Jurkat, Clone E6-1 (cell line): ENCODE results near the gene FHOD3.

Source experiments
- DNase-seq: peaks from one replicate; pipeline ENCODE4 v3.0.0-alpha.2; 2011; ENCODE audit warnings: low read depth, low spot score
- H3K4me3 ChIP-seq: 2 replicates; pipeline ENCODE4 v1.5.1; 2011; ENCODE audit warnings: mild to moderate bottlenecking, low read length, control low read depth, moderate library complexity

Gene FHOD3

DNA sequence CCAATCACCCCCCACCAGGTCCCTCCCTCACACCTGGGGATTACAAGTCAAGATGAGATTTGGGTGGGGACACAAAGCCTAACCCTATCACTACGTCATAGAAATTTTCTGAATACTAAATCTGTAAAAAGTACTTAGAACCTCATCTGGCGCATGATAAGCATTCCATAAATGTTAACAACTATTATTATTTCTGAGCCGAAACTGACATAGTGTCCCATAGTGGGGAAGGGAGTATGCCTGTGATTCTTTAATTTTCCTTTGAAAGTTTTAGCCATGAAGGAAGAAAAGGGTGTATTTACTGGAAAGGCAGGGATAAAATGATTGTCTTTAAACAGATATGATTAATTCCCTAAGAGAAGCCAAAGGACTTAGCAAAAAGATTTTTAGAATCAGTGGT, 71.4 kb downstream of the FHOD3 start:
- H3K4me3 ChIP-seq, result no peak overlapping the region
- no peak for DNase-seq

DNA sequence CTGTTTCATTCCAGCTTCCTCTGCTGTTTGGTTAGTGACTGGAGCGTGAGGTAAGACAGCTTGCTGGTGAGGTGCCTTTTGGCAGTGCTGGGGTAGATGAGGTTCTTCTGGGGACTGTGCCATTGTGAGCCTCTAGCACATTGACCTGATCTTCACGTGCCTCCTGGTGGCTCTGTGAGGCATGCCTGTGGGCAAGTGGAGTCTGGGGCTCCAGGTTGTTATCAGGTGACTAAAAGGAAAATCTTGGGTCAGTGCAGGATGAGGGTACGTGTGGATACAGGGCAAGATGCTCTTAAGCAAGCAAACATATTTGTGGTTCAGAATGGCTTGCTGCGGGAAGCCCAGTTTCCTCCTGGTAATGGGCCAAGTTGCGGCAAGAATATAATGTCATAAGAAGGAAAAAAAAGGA, 75.4 kb downstream of the FHOD3 start:
- H3K4me3 ChIP-seq, result no peak overlapping the region
- peak; percentile 4 for DNase-seq

GRCh38 chr18:36374262-36374661, 76.7 kb downstream of the FHOD3 start:
- no peak for DNase-seq
- no peak overlapping the region for H3K4me3 ChIP-seq

DNA sequence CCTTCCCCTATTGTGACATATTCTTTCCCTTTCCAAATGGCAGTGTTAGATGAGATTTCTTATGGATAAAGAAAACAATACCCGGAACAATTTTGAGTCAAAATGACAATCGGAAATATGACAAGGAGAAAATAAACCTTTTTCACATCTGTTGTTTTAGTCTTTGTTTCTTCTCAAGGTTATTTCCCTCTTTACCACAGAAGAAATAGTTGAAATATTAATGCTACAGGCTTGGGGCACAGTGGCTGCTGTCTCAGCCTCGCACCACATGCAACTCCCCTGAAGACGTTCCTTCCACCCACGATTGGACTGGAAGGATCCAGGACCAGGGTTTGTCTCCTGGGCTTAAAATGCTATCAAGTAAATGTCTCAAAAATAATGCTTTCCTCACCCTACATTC, 77.6 kb downstream of the FHOD3 start:
- no peak overlapping the region for H3K4me3 ChIP-seq
- no peak for DNase-seq

GRCh38 chr18:36376361-36376760, 78.8 kb downstream of the FHOD3 start:
- DNase-seq, result no peak

GRCh38 chr18:36377626-36378025, 80.1 kb downstream of the FHOD3 start:
- no peak overlapping the region for H3K4me3 ChIP-seq
- DNase-seq, result no peak

More at GRCh38 chr18:36376361-36376760, 78.8 kb downstream of the FHOD3 start:
- H3K4me3 ChIP-seq, result no peak overlapping the region

DNA sequence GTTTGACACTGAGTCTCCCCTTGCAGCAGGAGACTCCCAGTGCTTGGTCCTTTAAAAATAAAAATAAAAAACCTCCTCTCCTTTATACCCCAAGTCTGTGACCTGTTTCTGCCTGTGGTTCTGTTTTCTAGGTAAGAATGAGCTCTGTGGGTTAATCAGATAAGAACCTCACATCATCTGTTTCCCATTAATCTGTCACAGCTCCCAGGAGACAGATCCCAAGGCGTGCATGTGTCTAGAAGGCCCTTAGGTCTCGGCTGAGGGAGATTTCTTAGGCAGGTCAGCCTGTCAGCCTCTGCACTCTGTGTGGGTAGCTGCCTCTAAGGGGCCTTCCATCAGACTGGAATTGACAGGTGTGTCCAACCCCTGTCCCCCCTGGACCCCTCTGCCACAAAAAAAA, 80.7 kb downstream of the FHOD3 start:
- H3K4me3 ChIP-seq, result no peak overlapping the region
- DNase-seq, result no peak

DNA sequence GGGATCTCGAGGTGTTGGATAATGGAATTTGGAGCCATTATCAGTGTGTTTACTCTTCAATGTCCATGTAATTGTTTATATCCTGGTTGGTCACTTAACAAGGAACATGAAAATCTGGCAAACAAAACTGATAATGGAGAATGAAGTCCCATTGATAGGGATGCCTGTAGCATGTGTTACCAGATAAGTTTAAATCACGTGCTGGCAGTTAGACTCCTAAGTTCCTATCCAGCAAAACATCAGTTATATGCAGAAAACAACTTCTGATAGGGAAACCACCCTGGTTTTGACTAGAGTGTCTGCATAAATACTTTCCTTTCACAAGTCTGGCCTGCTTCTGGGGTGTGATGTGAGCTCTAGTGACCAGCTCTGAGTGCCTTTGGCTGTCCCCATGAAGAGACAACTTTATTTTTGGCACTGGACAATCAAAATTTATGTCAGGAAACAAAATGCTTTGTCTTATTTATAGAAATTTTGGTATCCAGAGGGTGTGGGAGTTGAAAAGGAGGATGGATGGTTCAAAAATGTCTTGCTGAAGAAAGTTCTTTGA, 82.0 kb downstream of the FHOD3 start:
- DNase-seq, result no peak
- H3K4me3 ChIP-seq, result no peak overlapping the region

DNA sequence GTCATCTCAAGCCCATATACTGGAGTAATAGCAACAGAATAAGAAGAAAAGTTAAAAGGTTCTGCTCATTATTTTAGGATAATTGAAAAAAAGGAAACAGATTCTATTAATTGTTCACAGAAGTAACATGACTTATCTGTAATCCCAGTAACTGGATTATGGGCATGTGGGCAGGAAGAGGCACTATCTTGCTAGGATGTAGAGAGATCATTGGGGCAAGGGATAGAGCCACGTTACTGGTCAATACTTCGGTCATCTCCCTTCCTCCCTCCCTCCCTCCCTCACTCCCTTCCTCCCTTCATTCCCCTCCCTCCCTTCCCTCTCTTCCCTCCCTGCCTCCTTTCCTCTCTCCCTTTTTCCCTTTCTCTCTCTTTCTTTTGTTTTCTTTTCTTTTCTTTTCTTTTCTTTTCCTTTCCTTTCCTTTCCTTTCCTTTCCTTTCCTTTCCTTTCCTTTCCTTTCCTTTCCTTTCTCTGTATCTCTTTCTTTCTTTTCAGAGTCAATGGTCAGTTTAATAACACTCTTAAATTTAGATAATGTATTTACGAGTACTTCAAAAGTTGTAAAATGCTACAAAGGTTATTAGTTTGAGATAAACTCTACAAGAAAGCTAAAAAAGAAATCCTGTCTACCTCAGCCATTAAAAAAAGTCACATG, 82.8 kb downstream of the FHOD3 start:
- no peak for DNase-seq
- no peak overlapping the region for H3K4me3 ChIP-seq

DNA sequence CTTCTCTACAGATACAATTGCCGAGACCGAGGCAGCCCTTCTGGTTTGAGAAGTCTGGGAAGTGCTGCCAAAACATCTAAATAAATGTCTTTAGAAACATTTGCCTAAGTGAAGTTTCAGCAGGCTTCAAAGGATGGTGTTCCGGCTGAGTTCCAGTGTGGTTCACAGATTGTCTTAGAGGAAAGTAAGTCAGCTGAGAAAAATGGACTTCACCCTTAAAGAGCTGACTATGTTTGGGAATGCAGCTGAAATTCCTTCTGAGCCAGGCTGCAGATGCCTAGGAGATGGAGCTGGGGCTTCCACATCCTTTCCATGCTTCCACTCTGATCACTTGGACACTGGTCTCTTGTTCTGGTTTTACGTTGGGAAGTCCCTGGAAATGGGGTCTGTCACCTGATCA, 83.6 kb downstream of the FHOD3 start:
- no peak for DNase-seq
- H3K4me3 ChIP-seq, result no peak overlapping the region

GRCh38 chr18:36382854-36383253, 85.3 kb downstream of the FHOD3 start:
- no peak for DNase-seq

GRCh38 chr18:36386150-36386920, 88.8 kb downstream of the FHOD3 start:
- DNase-seq, result no peak
- H3K4me3 ChIP-seq, result no peak overlapping the region

More at GRCh38 chr18:36382854-36383253, 85.3 kb downstream of the FHOD3 start:
- no peak overlapping the region for H3K4me3 ChIP-seq

GRCh38 chr18:36387310-36387709, 89.8 kb downstream of the FHOD3 start:
- no peak for DNase-seq
- no peak overlapping the region for H3K4me3 ChIP-seq

DNA sequence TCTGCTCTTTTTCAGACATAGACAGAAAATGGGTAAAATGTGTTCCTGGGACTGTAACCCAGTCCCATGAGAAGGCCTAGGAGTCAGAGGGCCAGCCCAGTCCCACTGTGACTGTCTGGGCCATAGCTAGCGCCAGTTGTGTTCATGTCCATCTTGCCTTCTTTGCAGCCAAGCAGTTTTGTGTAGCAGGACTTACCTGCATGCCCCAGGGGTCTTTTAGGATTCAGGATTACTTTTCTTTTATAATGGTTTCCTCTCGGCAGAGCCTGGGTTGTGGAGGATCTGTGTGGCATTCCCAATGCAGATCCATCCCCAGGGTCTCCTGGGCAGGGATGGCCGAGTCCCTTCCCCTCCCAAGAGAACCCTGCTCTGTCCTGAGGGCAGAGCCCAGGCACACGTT, 90.8 kb downstream of the FHOD3 start:
- no peak overlapping the region for H3K4me3 ChIP-seq
- DNase-seq, result no peak

DNA sequence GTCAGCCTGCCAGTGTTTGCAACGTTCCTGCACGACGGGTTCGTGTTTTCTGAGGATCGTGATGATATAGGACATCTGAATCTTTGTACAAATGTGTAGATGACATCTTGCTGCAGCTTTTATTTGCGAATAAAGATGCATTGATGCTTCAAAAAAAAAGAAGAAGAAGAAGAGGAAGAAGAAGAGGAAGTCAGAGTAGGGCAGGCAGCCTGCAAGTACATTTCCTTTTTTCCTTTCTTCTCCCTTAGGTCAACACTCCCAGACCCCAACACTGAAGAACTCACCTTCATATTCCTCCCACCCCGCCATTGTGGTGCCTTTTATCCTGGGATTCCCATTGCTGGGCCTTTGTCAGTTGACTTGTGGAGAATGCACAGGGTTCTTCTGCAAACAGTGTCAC, 91.5 kb downstream of the FHOD3 start:
- no peak for DNase-seq
- H3K4me3 ChIP-seq, result no peak overlapping the region

- no peak overlapping the region for H3K4me3 ChIP-seq
- no peak for DNase-seq
Observed at GRCh38 chr18:36389811-36390581, 92.5 kb downstream of the FHOD3 start.

DNA sequence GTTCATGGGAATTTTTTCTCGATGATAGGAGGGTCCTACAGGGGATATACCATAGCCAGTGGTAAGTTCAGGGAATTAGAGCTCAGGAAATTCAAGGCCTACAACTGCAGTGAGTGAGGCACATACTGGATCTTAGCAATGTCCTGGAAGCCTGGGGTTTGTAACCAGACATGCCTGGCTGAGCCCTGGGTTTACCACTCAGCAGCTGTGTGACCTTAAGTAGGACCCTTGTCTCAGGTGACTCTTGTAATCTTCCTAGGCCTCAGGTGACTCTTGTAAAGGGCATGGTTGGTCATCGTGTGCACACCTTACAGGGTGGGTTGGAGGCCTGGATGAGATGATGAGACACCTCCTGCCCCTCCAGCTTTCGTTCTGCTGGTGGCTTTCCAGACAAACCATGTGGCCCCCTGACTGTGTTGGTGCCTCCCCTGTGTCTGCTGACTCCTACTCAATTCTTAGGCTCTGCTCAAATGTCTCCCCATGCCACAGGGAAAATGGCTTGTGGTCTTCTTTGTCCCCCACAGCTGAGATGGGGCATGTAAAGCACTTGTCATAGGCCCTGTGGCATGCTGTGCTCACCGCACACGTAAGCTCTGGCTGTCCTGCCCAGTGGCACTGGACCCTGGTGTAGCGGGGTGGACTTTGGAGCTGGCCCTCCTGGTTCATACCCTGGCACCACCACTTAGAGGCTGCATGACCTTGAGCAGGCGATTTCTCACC, 94.1 kb downstream of the FHOD3 start:
- no peak for DNase-seq
- H3K4me3 ChIP-seq, result no peak overlapping the region

DNA sequence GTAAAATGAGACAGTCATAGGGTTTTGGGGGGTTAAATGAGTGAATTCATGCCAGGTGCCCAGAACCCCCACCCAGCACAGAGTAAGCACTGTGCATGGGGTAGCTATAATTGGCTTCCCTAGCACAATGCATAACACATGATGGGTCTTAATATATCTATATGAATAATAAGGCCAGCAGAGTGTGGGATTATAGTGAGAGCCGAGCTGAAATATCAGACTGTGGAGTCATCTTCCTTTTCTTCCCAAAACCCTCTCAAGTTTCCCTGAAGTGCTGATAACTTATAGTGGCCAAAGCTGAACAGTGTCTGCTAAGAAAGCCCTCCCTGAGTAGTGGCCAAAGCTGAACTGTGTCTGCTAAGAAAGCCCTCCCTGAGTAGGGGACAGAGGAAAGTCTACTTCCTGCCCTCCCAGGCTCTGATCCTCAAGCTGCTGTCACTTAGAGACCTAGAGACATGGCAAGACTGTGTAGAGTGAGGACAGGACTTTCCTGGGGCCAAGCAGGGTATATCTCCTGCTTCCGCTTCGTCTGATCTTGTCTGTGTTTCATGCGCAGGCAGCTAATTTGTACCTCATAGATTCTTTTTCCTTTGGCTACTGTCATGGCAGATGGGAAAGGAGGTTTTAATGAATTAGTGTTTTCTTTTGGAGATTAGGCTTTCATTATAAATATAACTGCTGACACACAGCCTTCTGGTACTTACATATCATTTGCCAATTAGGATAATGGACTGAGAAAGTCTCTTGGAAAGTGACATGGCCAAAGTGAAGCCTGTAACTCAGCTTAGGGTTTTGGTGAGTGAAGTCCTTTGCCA, 94.9 kb downstream of the FHOD3 start:
- no peak overlapping the region for H3K4me3 ChIP-seq
- DNase-seq, result no peak

DNA sequence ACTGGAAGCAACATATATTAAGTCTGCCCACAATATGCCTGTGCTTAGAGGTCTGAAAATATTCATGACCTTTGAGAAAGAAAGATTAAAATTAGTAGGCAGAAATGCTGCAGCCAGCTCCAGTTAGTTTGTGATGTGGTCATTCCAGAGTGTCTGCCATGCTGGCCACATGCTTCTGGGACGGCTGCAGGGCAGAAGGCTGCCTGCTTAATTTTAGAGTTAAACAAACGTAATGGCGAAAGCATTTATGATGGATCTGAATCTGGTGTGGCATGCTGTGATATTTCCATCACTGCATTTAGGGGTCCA, 95.4 kb downstream of the FHOD3 start:
- DNase-seq, result no peak
- H3K4me3 ChIP-seq, result no peak overlapping the region
